Endothelial cell of umbilical vein (primary cell): Measurements from ENCODE around the gene TMEM63B. TPM values are rescaled to one million over a fixed set of nuclear protein-coding genes. Genes with fewer than 3 reads are reported as not detected.

Experiments
- BruUV-seq: library from RNA; stranded (reverse); fragments of 400-500 nt; replicated peaks from 2 replicates; lab custom pipeline; 2021; lab: Mats Ljungman, UMichigan
- CTCF ChIA-PET: fragments of 300-600, 350-600 bp; sonication (Branson Sonifier 250); formaldehyde crosslinking; loops from one replicate; lab custom pipeline; 2021; ENCODE audit warnings: antibody characterized with exemption, inconsistent platforms; lab: Charles Lee
- POLR2A ChIA-PET: fragments of 300-600, 350-600 bp; sonication (Branson Sonifier 250); formaldehyde crosslinking; loops from one replicate; lab custom pipeline; 2021; ENCODE audit warnings: antibody characterized with exemption, inconsistent platforms; lab: Charles Lee
- DNase-seq: peaks from one replicate; pipeline ENCODE4 v3.0.0-alpha.2; 2011; ENCODE audit warnings: low read depth, low spot score
- FAIRE-seq: peaks from 2 replicates; lab custom pipeline; 2011; peaks lifted over from hg19 to GRCh38; lab: Jason Lieb, UNC
- H2AFZ ChIP-seq: 2 replicates; pipeline ENCODE4 v1.6.0; 2012; ENCODE audit warnings: low read depth, low read length, control low read depth, inconsistent platforms
- H3K27ac ChIP-seq: 2 replicates; pipeline ENCODE4 v1.5.1; 2011; ENCODE audit warnings: low read depth, mild to moderate bottlenecking, control low read depth, low read length, moderate library complexity; ENCODE audit not compliant: insufficient read depth
- H3K27me3 ChIP-seq, 2 experiments: 2 replicates each; pipeline versions ENCODE4 v1.6.0 to v1.6.1; 2011; ENCODE audit warnings: low read length in 2 of 2, mixed read lengths in 1 of 2; ENCODE audit not compliant: control insufficient read depth in 2 of 2, insufficient read depth in 2 of 2
- H3K36me3 ChIP-seq, 2 experiments: 2 replicates in 1 of 2; 3 replicates in 1 of 2; pipeline ENCODE4 v1.5.1; 2011; ENCODE audit warnings: low read length in 2 of 2, mild to moderate bottlenecking in 1 of 2, moderate library complexity in 1 of 2; ENCODE audit not compliant: control insufficient read depth in 2 of 2, insufficient read depth in 2 of 2; ENCODE audit errors: extremely low read depth in 1 of 2
- H3K4me1 ChIP-seq: 3 replicates; pipeline ENCODE4 v1.5.1; 2011; ENCODE audit warnings: mild to moderate bottlenecking, low read length; ENCODE audit not compliant: control insufficient read depth, insufficient read depth; ENCODE audit errors: extremely low read depth
- H3K4me2 ChIP-seq: 2 replicates; pipeline ENCODE4 v1.6.1; 2011; ENCODE audit warnings: low read length, control low read depth, mixed read lengths; ENCODE audit not compliant: insufficient read depth
- H3K4me3 ChIP-seq, 3 experiments: fragments of 200-600 bp in 1 of 3; sonication (generic), shearing (Covaris generic) in 1 of 3; replicated peaks in 1 of 3; 2 replicates each; pipeline ENCODE4 v1.5.1; 2011 to 2016; ENCODE audit warnings: control low read depth in 3 of 3, low read length in 3 of 3, mild to moderate bottlenecking in 2 of 3, inconsistent platforms in 1 of 3, low read depth in 1 of 3, moderate library complexity in 1 of 3; ENCODE audit not compliant: insufficient read depth in 1 of 3
- H3K79me2 ChIP-seq: 2 replicates; pipeline ENCODE4 v1.6.0; 2012; ENCODE audit warnings: low read length, inconsistent platforms; ENCODE audit not compliant: control insufficient read depth, insufficient read depth
- H3K9ac ChIP-seq: replicated peaks from 2 replicates; pipeline ENCODE3; 2011; ENCODE audit warnings: low read length, control low read depth; ENCODE audit not compliant: insufficient read depth; ENCODE audit errors: extremely low read depth
- H3K9me1 ChIP-seq: replicated peaks from 3 replicates; pipeline ENCODE4 v1.6.0; 2011; ENCODE audit warnings: mild to moderate bottlenecking, low read length; ENCODE audit not compliant: control insufficient read depth, insufficient read depth; ENCODE audit errors: extremely low read depth
- H3K9me3 ChIP-seq: replicated peaks from 2 replicates; pipeline ENCODE4 v1.5.1; 2012; ENCODE audit warnings: low read length, inconsistent platforms; ENCODE audit not compliant: control insufficient read depth, insufficient read depth
- H4K20me1 ChIP-seq: replicated peaks from 2 replicates; pipeline ENCODE3; 2011; ENCODE audit warnings: mild to moderate bottlenecking, low read length; ENCODE audit not compliant: control insufficient read depth, insufficient read depth; ENCODE audit errors: extremely low read depth
- EZH2 ChIP-seq: IDR thresholded peaks from 2 replicates; pipeline ENCODE4 v1.6.1; 2012; ENCODE audit warnings: borderline replicate concordance, low read depth, mild to moderate bottlenecking, moderate library complexity, low read length, inconsistent platforms; ENCODE audit not compliant: severe bottlenecking
- GATA2 ChIP-seq: IDR thresholded peaks from 2 replicates; pipeline ENCODE4 v1.7.0; 2011; ENCODE audit warnings: low read depth, mild to moderate bottlenecking, moderate library complexity, mixed read lengths, low read length; ENCODE audit not compliant: insufficient read length, insufficient read depth
- JUN ChIP-seq: IDR thresholded peaks from 2 replicates; pipeline ENCODE4 v1.6.1; 2011; ENCODE audit warnings: borderline replicate concordance, low read depth; ENCODE audit not compliant: insufficient read length, insufficient read depth
- POLR2AphosphoS5 ChIP-seq: IDR thresholded peaks from 2 replicates; pipeline ENCODE4 v1.6.1; 2012; ENCODE audit warnings: low read depth, mild to moderate bottlenecking, control low read depth, low read length, moderate library complexity; ENCODE audit not compliant: insufficient read depth
- dilution Hi-C: fragments of 300-500 bp; cut with MboI; formaldehyde crosslinking; loops from one replicate; pipeline ENCODE4 v1.15.0; 2019; ENCODE audit warnings: low sequenced_read_pairs; ENCODE audit not compliant: extremely low pct_ligation_motif_present
- intact Hi-C: fragments of 100-400 bp; cut with micrococcal nuclease; formaldehyde crosslinking; loops from one replicate; pipeline ENCODE4 v1.10.0; 2022
- polyA plus RNA-seq, 4 experiments: library from polyadenylated mRNA; depleted of rRNA in 3 of 4; stranded (reverse) in 3 of 4; unstranded in 1 of 4; fragments of >200 nt; gene quantifications; 2 replicates each; pipeline versions ENCODE4 v1.2.1 to v1.2.3, GENCODE V29; 2011 to 2012; ENCODE audit warnings: missing spikeins in 1 of 4
- total RNA-seq: library from RNA; stranded (reverse); gene quantifications from 2 replicates; pipeline ENCODE4 v1.2.3, GENCODE V29; 2021

The TMEM63B gene
- total and polyA plus RNA-seq, 2 donors (not counting 3 experiments of a cell fraction or from before 2014, with no cell fraction given): 49.7 to 56.1 TPM

- ChIA-PET CTCF (interaction anchor here (0.6 to 3.8 kb wide), 10 partner anchors 11 to 196 kb away, joined by 3 to 18 read pairs (median 4); partner anchors contain the start of genes AARS2 and SLC35B2), POLR2A (interaction anchor here (1.4 kb wide), 1 partner anchor 11 kb away, joined by 3 read pairs; the partner anchor contains the start of genes MRPL14 and TMEM63B)
- Histone ChIP-seq H3K4me1 (peaks cover 33% of the 10 kb centered on the region), H3K36me3 (peaks cover 3 to 11% of the 10 kb centered on the region in 2 experiments), H3K4me3 (no peak overlapping the region), H3K9me3 (no peaks in the 10 kb centered on the region), H3K4me2 (peak overlapping the region; percentile 50), H2AFZ (no peak overlapping the region), H3K9me1 (no peaks in the 10 kb centered on the region), H3K79me2 (peaks cover 63% of the 10 kb centered on the region), H3K27me3 (no peaks in the 10 kb centered on the region), H3K27ac (peak overlapping the region; percentile 73), H3K9ac (peak overlapping the region; percentile 30), H4K20me1 (no peaks in the 10 kb centered on the region)
- intact Hi-C loops: loop anchor here (1.0 kb wide), 2 partner anchors 10 to 13 kb away; partner anchors contain the start of genes MRPL14 and TMEM63B
- dilution Hi-C loops: no loop called here
- BruUV-seq: no TSS peak
- FAIRE-seq (peak; percentile 67), DNase-seq (peak; percentile 81)
- TF ChIP-seq JUN (peak; percentile 60), POLR2AphosphoS5 (no peak)
These were observed 10.5 kb upstream of the TMEM63B start for GRCh38 chr6:44116641-44117382.

GRCh38 chr6:44117397-44118128 is 9.8 kb upstream of the TMEM63B start:
- H3K4me2 ChIP-seq: no peak overlapping the region
- H3K27me3 ChIP-seq: no peaks in the 10 kb centered on the region
- H3K9me1 ChIP-seq: no peaks in the 10 kb centered on the region
- no peak overlapping the region for H2AFZ ChIP-seq
- ChIA-PET CTCF (interaction anchor here (0.8 to 3.8 kb wide), 6 partner anchors 11 to 139 kb away, joined by 3 to 18 read pairs (median 4); partner anchors contain the start of gene SLC35B2), POLR2A (no interaction called here)
- dilution Hi-C loops: no loop called here
- peak overlapping the region; percentile 73 for H3K27ac ChIP-seq
- H3K9me3 ChIP-seq: no peaks in the 10 kb centered on the region
- H3K79me2 ChIP-seq: peaks cover 71% of the 10 kb centered on the region
- no peak for FAIRE-seq
- H3K9ac ChIP-seq: no peak overlapping the region
- TF ChIP-seq GATA2 (no peak), EZH2 (no peak)
- no peak overlapping the region for H3K4me3 ChIP-seq
- no TSS peak for BruUV-seq
- H4K20me1 ChIP-seq: no peaks in the 10 kb centered on the region
- peaks cover 38% of the 10 kb centered on the region for H3K4me1 ChIP-seq
- peaks cover 3 to 11% of the 10 kb centered on the region in 2 experiments for H3K36me3 ChIP-seq
- DNase-seq: no peak
- intact Hi-C loops: no loop called here
